Fibroblast of peridontal ligament (primary cell): Measurements from ENCODE around the gene ASH1L.
A peak's percentile ranks its signal among the peaks of the same experiment; 100 is the strongest.
"Not testable (repeated sequence)": the region's sequence is repeated elsewhere in the genome, so short reads cannot be mapped to it uniquely, and the experiment has no call there.

Experiments
- DNase-seq: peaks from one replicate; pipeline ENCODE4 v3.0.0-alpha.2; 2010; ENCODE audit errors: extremely low read depth

ASH1L gene

GRCh38 chr1:155308493-155309422, 253.8 kb downstream of the ASH1L start, which contains the start of gene FDPS:
Gene FDPS, plus strand, starts transcription at chr1:155308866. Its CDS starts 924 bp downstream, at chr1:155309790.
- DNase-seq = peak; percentile 99

GRCh38 chr1:155307247-155307740, 255.3 kb downstream of the ASH1L start:
- DNase-seq = peak; percentile 74

- peak; percentile 51 for DNase-seq
Measured at GRCh38 chr1:155305881-155306391, 256.7 kb downstream of the ASH1L start.

GRCh38 chr1:155304558-155305063, 258.0 kb downstream of the ASH1L start:
- DNase-seq = no peak

GRCh38 chr1:155301342-155301841, 261.2 kb downstream of the ASH1L start, which contains the start of gene PKLR:
Gene PKLR, minus strand, starts transcription at chr1:155301438. Its CDS starts 43 bp downstream, at chr1:155301395.
- no peak for DNase-seq

GRCh38 chr1:155300553-155301329, 261.9 kb downstream of the ASH1L start:
- no peak for DNase-seq

GRCh38 chr1:155300024-155300423, 262.6 kb downstream of the ASH1L start:
- DNase-seq = no peak

- no peak for DNase-seq
Measured at GRCh38 chr1:155297384-155297783, 265.2 kb downstream of the ASH1L start.

GRCh38 chr1:155296661-155297060, 265.9 kb downstream of the ASH1L start:
- no peak for DNase-seq

GRCh38 chr1:155295942-155296267, 266.7 kb downstream of the ASH1L start:
- DNase-seq = no peak

GRCh38 chr1:155295183-155295941, 267.2 kb downstream of the ASH1L start:
- DNase-seq = no peak

GRCh38 chr1:155294520-155295182, 268.0 kb downstream of the ASH1L start:
- no peak for DNase-seq

GRCh38 chr1:155293086-155293749, 269.4 kb downstream of the ASH1L start:
- no peak for DNase-seq

- not testable (repeated sequence) for DNase-seq
Measured at GRCh38 chr1:155291006-155291405, 271.6 kb downstream of the ASH1L start.

- DNase-seq = no peak
Measured at GRCh38 chr1:155287987-155288543, 274.5 kb downstream of the ASH1L start.

GRCh38 chr1:155286544-155286943, 276.1 kb downstream of the ASH1L start:
- no peak for DNase-seq

GRCh38 chr1:155285631-155286044, 277.0 kb downstream of the ASH1L start:
- no peak for DNase-seq
